ES-I3 (cell line): ENCODE measurements around the gene TGFBI.

Experiments used
- H3K36me3 ChIP-seq: 2 replicates; pipeline ENCODE4 v1.6.1; 2013; ENCODE audit warnings: mild to moderate bottlenecking, low read length, control low read depth, moderate library complexity; ENCODE audit not compliant: insufficient read depth
- H3K4me1 ChIP-seq: 2 replicates; pipeline ENCODE4 v1.6.1; 2013; ENCODE audit warnings: mild to moderate bottlenecking, control low read depth, low read length; ENCODE audit not compliant: insufficient read depth
- H3K9ac ChIP-seq: 2 replicates; pipeline ENCODE4 v1.6.1; 2013; ENCODE audit warnings: low read depth, mild to moderate bottlenecking, low read length, moderate library complexity
- H3K9me3 ChIP-seq: 2 replicates; pipeline ENCODE4 v1.6.1; 2013; ENCODE audit warnings: mild to moderate bottlenecking, low read length, moderate library complexity; ENCODE audit not compliant: control insufficient read depth, insufficient read depth

Gene TGFBI

GRCh38 chr5:136027311-136027710 is 1.5 kb upstream of the TGFBI start:
- H3K9ac ChIP-seq: no peak overlapping the region
- H3K9me3 ChIP-seq: no peaks in the 10 kb centered on the region
- peaks cover 1% of the 10 kb centered on the region; the same call in 1 of the 2 replicates for H3K4me1 ChIP-seq
- H3K36me3 ChIP-seq: no peaks in the 10 kb centered on the region

- Histone ChIP-seq H3K9ac (peak overlapping the region; percentile 70; the same call in 1 of the 2 replicates), H3K9me3 (no peaks in the 10 kb centered on the region), H3K36me3 (no peaks in the 10 kb centered on the region), H3K4me1 (peaks cover 6% of the 10 kb centered on the region; the same call in 1 of the 2 replicates)
Observed at GRCh38 chr5:136028090-136028489, 698 bp upstream of the TGFBI start.

- Histone ChIP-seq H3K9ac (no peak overlapping the region), H3K4me1 (peaks cover 6% of the 10 kb centered on the region; the same call in 1 of the 2 replicates), H3K36me3 (no peaks in the 10 kb centered on the region), H3K9me3 (no peaks in the 10 kb centered on the region)
Observed at GRCh38 chr5:136030252-136030651, 1.5 kb downstream of the TGFBI start.

- no peaks in the 10 kb centered on the region for H3K9me3 ChIP-seq
- no peaks in the 10 kb centered on the region for H3K36me3 ChIP-seq
- peaks cover 6% of the 10 kb centered on the region; the same call in 1 of the 2 replicates for H3K4me1 ChIP-seq
- no peak overlapping the region for H3K9ac ChIP-seq
Observed at GRCh38 chr5:136030956-136031611, 2.3 kb downstream of the TGFBI start.

- H3K4me1 ChIP-seq: peaks cover 6% of the 10 kb centered on the region; the same call in 1 of the 2 replicates
- H3K9ac ChIP-seq: no peak overlapping the region
- H3K36me3 ChIP-seq: no peaks in the 10 kb centered on the region
- no peaks in the 10 kb centered on the region for H3K9me3 ChIP-seq
Observed at GRCh38 chr5:136031711-136032110, 2.9 kb downstream of the TGFBI start.

GRCh38 chr5:136032564-136032963 is 3.8 kb downstream of the TGFBI start:
- no peaks in the 10 kb centered on the region for H3K36me3 ChIP-seq
- no peaks in the 10 kb centered on the region for H3K9me3 ChIP-seq
- H3K9ac ChIP-seq: no peak overlapping the region
- H3K4me1 ChIP-seq: peaks cover 6% of the 10 kb centered on the region; the same call in 1 of the 2 replicates

GRCh38 chr5:136033234-136033633 is 4.4 kb downstream of the TGFBI start:
- H3K9me3 ChIP-seq: no peaks in the 10 kb centered on the region
- peaks cover 6% of the 10 kb centered on the region; the same call in 1 of the 2 replicates for H3K4me1 ChIP-seq
- no peaks in the 10 kb centered on the region for H3K36me3 ChIP-seq
- H3K9ac ChIP-seq: no peak overlapping the region

- Histone ChIP-seq H3K9ac (no peak overlapping the region), H3K36me3 (no peaks in the 10 kb centered on the region), H3K9me3 (no peaks in the 10 kb centered on the region; the same call in 1 of the 2 replicates), H3K4me1 (peaks cover 6% of the 10 kb centered on the region; the same call in 1 of the 2 replicates)
Observed at GRCh38 chr5:136033848-136034247, 5.1 kb downstream of the TGFBI start.

- no peaks in the 10 kb centered on the region; the same call in 1 of the 2 replicates for H3K9me3 ChIP-seq
- peaks cover 6% of the 10 kb centered on the region; the same call in 1 of the 2 replicates for H3K4me1 ChIP-seq
- H3K9ac ChIP-seq: no peak overlapping the region
- H3K36me3 ChIP-seq: no peaks in the 10 kb centered on the region
Observed at GRCh38 chr5:136034492-136034891, 5.7 kb downstream of the TGFBI start.

GRCh38 chr5:136034984-136035383 is 6.2 kb downstream of the TGFBI start:
- peaks cover 6% of the 10 kb centered on the region; the same call in 1 of the 2 replicates for H3K4me1 ChIP-seq
- H3K36me3 ChIP-seq: no peaks in the 10 kb centered on the region
- no peak overlapping the region for H3K9ac ChIP-seq
- no peaks in the 10 kb centered on the region; the same call in 1 of the 2 replicates for H3K9me3 ChIP-seq

GRCh38 chr5:136035837-136036236 is 7.0 kb downstream of the TGFBI start:
- Histone ChIP-seq H3K36me3 (no peaks in the 10 kb centered on the region), H3K9ac (no peak overlapping the region)

GRCh38 chr5:136036293-136036911 is 7.6 kb downstream of the TGFBI start:
- peaks cover 6% of the 10 kb centered on the region; the same call in 1 of the 2 replicates for H3K4me1 ChIP-seq

More at GRCh38 chr5:136035837-136036236, 7.0 kb downstream of the TGFBI start:
- Histone ChIP-seq H3K4me1 (peaks cover 6% of the 10 kb centered on the region; the same call in 1 of the 2 replicates), H3K9me3 (no peaks in the 10 kb centered on the region; the same call in 1 of the 2 replicates)

GRCh38 chr5:136037001-136037705 is 8.4 kb downstream of the TGFBI start:
- no peaks in the 10 kb centered on the region; the same call in 1 of the 2 replicates for H3K9me3 ChIP-seq
- H3K36me3 ChIP-seq: no peaks in the 10 kb centered on the region
- H3K9ac ChIP-seq: no peak overlapping the region
- H3K4me1 ChIP-seq: peaks cover 6% of the 10 kb centered on the region; the same call in 1 of the 2 replicates

More at GRCh38 chr5:136036293-136036911, 7.6 kb downstream of the TGFBI start:
- Histone ChIP-seq H3K36me3 (no peaks in the 10 kb centered on the region), H3K9ac (no peak overlapping the region), H3K9me3 (no peaks in the 10 kb centered on the region; the same call in 1 of the 2 replicates)

- Histone ChIP-seq H3K9me3 (no peaks in the 10 kb centered on the region; the same call in 1 of the 2 replicates), H3K4me1 (peaks cover 10% of the 10 kb centered on the region), H3K9ac (no peak overlapping the region), H3K36me3 (no peaks in the 10 kb centered on the region)
Observed at GRCh38 chr5:136038635-136039034, 9.8 kb downstream of the TGFBI start.
